HL-60 (cell line): ENCODE results near the gene ATG2B.

Source experiments
- DNase-seq, 2 experiments: peaks; one replicate each; pipeline ENCODE4 v3.0.0-alpha.2; 2010 to 2020; ENCODE audit warnings: low read depth in 1 of 2, low spot score in 1 of 2
- H3K27ac ChIP-seq: fragments of 250-450 bp; sonication (Bioruptor Pico); replicated peaks from 2 replicates; pipeline ENCODE4 v1.5.1; 2020; ENCODE audit warnings: mild to moderate bottlenecking, moderate library complexity
- H3K27me3 ChIP-seq: fragments of 250-450 bp; sonication (Bioruptor Pico); 2 replicates; pipeline ENCODE4 v1.5.1; 2021; ENCODE audit warnings: mild to moderate bottlenecking, moderate library complexity; ENCODE audit not compliant: insufficient read depth, poor library complexity, severe bottlenecking
- H3K4me3 ChIP-seq: replicated peaks from 2 replicates; pipeline ENCODE4 v1.5.1; 2011; ENCODE audit warnings: mild to moderate bottlenecking, control low read depth, low read length; ENCODE audit not compliant: insufficient read depth
- CTCF ChIP-seq: IDR thresholded peaks from one replicate; pipeline ENCODE4 v1.5.1; 2011; ENCODE audit warnings: low read length, control low read depth, inconsistent platforms; ENCODE audit not compliant: insufficient read depth
- GABPA ChIP-seq: IDR thresholded peaks from 2 replicates; pipeline ENCODE4 v1.6.1; 2012; ENCODE audit warnings: low read depth
- POLR2AphosphoS5 ChIP-seq: IDR thresholded peaks from 2 replicates; pipeline ENCODE4 v1.6.1; 2012; ENCODE audit warnings: low read depth
- SPI1 ChIP-seq: IDR thresholded peaks from 2 replicates; pipeline ENCODE4 v1.6.1; 2012; ENCODE audit warnings: low read depth, mild to moderate bottlenecking, borderline replicate concordance
- TF ChIP-seq, protein P1 (sequence below): IDR thresholded peaks from 2 replicates; pipeline ENCODE4 v1.6.1; 2012; ENCODE audit warnings: low read depth; ENCODE audit not compliant: insufficient replicate concordance

ATG2B gene

GRCh38 chr14:96264200-96264553, 99.0 kb downstream of the ATG2B start:
- no peak for TF ChIP-seq POLR2AphosphoS5
- no peak for TF ChIP-seq CTCF
- TF ChIP-seq GABPA: no peak
- TF ChIP-seq, protein P1, sequence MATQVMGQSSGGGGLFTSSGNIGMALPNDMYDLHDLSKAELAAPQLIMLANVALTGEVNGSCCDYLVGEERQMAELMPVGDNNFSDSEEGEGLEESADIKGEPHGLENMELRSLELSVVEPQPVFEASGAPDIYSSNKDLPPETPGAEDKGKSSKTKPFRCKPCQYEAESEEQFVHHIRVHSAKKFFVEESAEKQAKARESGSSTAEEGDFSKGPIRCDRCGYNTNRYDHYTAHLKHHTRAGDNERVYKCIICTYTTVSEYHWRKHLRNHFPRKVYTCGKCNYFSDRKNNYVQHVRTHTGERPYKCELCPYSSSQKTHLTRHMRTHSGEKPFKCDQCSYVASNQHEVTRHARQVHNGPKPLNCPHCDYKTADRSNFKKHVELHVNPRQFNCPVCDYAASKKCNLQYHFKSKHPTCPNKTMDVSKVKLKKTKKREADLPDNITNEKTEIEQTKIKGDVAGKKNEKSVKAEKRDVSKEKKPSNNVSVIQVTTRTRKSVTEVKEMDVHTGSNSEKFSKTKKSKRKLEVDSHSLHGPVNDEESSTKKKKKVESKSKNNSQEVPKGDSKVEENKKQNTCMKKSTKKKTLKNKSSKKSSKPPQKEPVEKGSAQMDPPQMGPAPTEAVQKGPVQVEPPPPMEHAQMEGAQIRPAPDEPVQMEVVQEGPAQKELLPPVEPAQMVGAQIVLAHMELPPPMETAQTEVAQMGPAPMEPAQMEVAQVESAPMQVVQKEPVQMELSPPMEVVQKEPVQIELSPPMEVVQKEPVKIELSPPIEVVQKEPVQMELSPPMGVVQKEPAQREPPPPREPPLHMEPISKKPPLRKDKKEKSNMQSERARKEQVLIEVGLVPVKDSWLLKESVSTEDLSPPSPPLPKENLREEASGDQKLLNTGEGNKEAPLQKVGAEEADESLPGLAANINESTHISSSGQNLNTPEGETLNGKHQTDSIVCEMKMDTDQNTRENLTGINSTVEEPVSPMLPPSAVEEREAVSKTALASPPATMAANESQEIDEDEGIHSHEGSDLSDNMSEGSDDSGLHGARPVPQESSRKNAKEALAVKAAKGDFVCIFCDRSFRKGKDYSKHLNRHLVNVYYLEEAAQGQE: no peak
- no peak for TF ChIP-seq SPI1
- Histone ChIP-seq H3K27ac (no peak overlapping the region), H3K27me3 (peaks cover 5% of the 10 kb centered on the region), H3K4me3 (no peak overlapping the region)
- no peak for DNase-seq

- H3K27ac ChIP-seq: no peak overlapping the region
- TF ChIP-seq GABPA (no peak), CTCF (no peak), SPI1 (peak; percentile 48; the same call in 1 of the 2 replicates)
- TF ChIP-seq, protein P1: no peak
Measured at GRCh38 chr14:96263347-96264199, 99.6 kb downstream of the ATG2B start.

GRCh38 chr14:96261772-96262655, 101.1 kb downstream of the ATG2B start:
- Histone ChIP-seq H3K27me3 (peaks cover 5% of the 10 kb centered on the region), H3K27ac (no peak overlapping the region), H3K4me3 (no peak overlapping the region)
- TF ChIP-seq, protein P1: no peak
- TF ChIP-seq GABPA (no peak), CTCF (no peak), POLR2AphosphoS5 (no peak), SPI1 (no peak)
- DNase-seq: no peak

More at GRCh38 chr14:96263347-96264199, 99.6 kb downstream of the ATG2B start:
- Histone ChIP-seq H3K4me3 (no peak overlapping the region), H3K27me3 (peaks cover 5% of the 10 kb centered on the region)
- no peak for DNase-seq
